Neural cell (in vitro differentiated cells): Measurements from ENCODE around the gene FAM234A.

Experiments used
- CTCF ChIP-seq: fragments of 450-650 bp; IDR thresholded peaks from 2 replicates; pipeline ENCODE4 v1.5.1; 2014; ENCODE audit warnings: antibody characterized with exemption, mild to moderate bottlenecking, moderate library complexity; ENCODE audit not compliant: poor library complexity, severe bottlenecking
- EP300 ChIP-seq: fragments of 450-650 bp; conservative IDR thresholded peaks from 2 replicates; pipeline ENCODE4 v1.6.1; 2014; ENCODE audit warnings: antibody characterized with exemption, mild to moderate bottlenecking, moderate library complexity; ENCODE audit not compliant: poor library complexity, severe bottlenecking
- REST ChIP-seq: IDR thresholded peaks from 2 replicates; pipeline ENCODE4 v1.6.1; 2012; ENCODE audit warnings: borderline replicate concordance

GRCh38 chr16:279531-279930 lies 44.9 kb downstream of the FAM234A start:
- TF ChIP-seq CTCF (no peak), EP300 (no peak), REST (no peak)
